Measurements from ENCODE around the gene PTPRM.

DNA sequence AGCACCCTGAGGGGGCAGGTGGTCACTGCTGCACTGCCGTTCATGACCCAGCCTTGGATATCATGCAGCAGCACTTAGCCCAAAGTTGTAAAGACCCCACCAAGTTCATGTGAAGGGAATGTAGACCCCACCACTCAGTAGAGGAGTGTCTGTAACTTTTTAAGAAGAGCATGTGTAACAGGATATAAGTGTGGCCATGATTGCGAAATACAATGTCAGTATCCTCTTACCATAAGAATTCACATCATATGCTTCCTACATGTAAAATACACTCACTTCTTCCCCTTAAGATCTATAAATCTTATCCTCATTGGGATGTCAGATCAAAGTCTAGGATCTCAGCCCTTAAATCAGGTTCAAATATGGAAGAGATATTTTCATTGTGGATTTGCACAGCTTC is 276.9 kb downstream of the PTPRM start:
- TF ChIP-seq, protein P1, sequence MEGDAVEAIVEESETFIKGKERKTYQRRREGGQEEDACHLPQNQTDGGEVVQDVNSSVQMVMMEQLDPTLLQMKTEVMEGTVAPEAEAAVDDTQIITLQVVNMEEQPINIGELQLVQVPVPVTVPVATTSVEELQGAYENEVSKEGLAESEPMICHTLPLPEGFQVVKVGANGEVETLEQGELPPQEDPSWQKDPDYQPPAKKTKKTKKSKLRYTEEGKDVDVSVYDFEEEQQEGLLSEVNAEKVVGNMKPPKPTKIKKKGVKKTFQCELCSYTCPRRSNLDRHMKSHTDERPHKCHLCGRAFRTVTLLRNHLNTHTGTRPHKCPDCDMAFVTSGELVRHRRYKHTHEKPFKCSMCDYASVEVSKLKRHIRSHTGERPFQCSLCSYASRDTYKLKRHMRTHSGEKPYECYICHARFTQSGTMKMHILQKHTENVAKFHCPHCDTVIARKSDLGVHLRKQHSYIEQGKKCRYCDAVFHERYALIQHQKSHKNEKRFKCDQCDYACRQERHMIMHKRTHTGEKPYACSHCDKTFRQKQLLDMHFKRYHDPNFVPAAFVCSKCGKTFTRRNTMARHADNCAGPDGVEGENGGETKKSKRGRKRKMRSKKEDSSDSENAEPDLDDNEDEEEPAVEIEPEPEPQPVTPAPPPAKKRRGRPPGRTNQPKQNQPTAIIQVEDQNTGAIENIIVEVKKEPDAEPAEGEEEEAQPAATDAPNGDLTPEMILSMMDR (IDR thresholded peaks at IDR 0.05), result no peak
- TF ChIP-seq EZH2 (IDR thresholded peaks at IDR 0.05), result no peak

All from neural progenitor cell (in vitro differentiated cells).